Stomach (tissue), 9 donors: ENCODE results near the gene DLG5. TPM values are rescaled to one million over a fixed set of nuclear protein-coding genes. Genes with fewer than 3 reads are reported as not detected.

Source experiments
- DNase-seq, 2 donors: peaks; one replicate each; pipeline versions ENCODE4 v3.0.0 to v3.0.0-alpha.2; 2013 to 2019
- H3K27ac ChIP-seq, 5 donors: fragments of 200-600 bp in 4 of 5; sonication (generic) in 4 of 5; one replicate each; pipeline ENCODE4 v1.5.1; 2013 to 2019; ENCODE audit warnings: mild to moderate bottlenecking in 1 of 5, moderate library complexity in 1 of 5
- H3K27me3 ChIP-seq, 3 donors: fragments of 200-600 bp; sonication (generic); one replicate each; pipeline ENCODE4 v1.5.1; 2017 to 2019; ENCODE audit warnings: mixed run types in 1 of 3
- H3K36me3 ChIP-seq, 4 donors: fragments of 200-600 bp; sonication (generic); 1 replicate in 3 of 4; 2 replicates in 1 of 4; pipeline ENCODE4 v1.5.1; 2016 to 2019
- H3K4me1 ChIP-seq, 4 donors: fragments of 200-600 bp; sonication (generic); one replicate each; pipeline ENCODE4 v1.5.1; 2016 to 2019
- H3K4me3 ChIP-seq, 4 donors: fragments of 200-600 bp; sonication (generic) in 3 of 4; one replicate each; pipeline ENCODE4 v1.5.1; 2016 to 2019; ENCODE audit warnings: mild to moderate bottlenecking in 1 of 4
- H3K9me3 ChIP-seq, 4 donors: fragments of 200-600 bp; sonication (generic); one replicate each; pipeline ENCODE4 v1.5.1; 2016 to 2019
- EP300 ChIP-seq: sonication (generic); formaldehyde crosslinking; IDR thresholded peaks from one replicate; pipeline ENCODE4 v1.6.1; 2017; ENCODE audit warnings: antibody characterized with exemption
- POLR2A ChIP-seq, 4 donors: fragments of 450-650 bp; IDR thresholded peaks; one replicate each; pipeline ENCODE4 v1.6.1; 2016; ENCODE audit warnings: antibody characterized with exemption in 4 of 4, control low read depth in 2 of 4, mild to moderate bottlenecking in 1 of 4, moderate library complexity in 1 of 4
- POLR2AphosphoS5 ChIP-seq, 3 donors: sonication (generic); formaldehyde crosslinking; IDR thresholded peaks; one replicate each; pipeline ENCODE4 v1.6.1; 2016; ENCODE audit warnings: antibody characterized with exemption in 3 of 3
- WGBS, 5 donors: extraction: QIAGEN DNeasy Blood & Tissue Kit in 3 of 5; methylation state at CpG; one replicate each; pipeline versions ENCODE4 v1.1.5 to v1.1.7; 2013 to 2018; 5-methylcytosine and 5-hydroxymethylcytosine counted together
- intact Hi-C: fragments of 100-400 bp; cut with DNase I; formaldehyde crosslinking; loops from one replicate; pipeline ENCODE4 v1.15.1; 2023; ENCODE audit warnings: low total_unique reads
- polyA plus RNA-seq, 3 donors: library from polyadenylated mRNA; stranded (reverse); fragments of 200-250 nt; gene quantifications; one replicate each; pipeline ENCODE4 v1.2.3, GENCODE V29; 2013
- total RNA-seq, 5 donors: library from RNA; depleted of rRNA; stranded (reverse); fragments of >200 nt; gene quantifications; one replicate each; pipeline versions ENCODE4 v1.1.0 to v1.2.3, GENCODE V29; 2014 to 2016
- TF ChIP-seq, protein P1 (sequence below), 7 experiments: fragments of 450-650 bp in 4 of 7; fragments of 200-600 bp in 3 of 7; sonication (generic) in 3 of 7; IDR thresholded peaks; one replicate each; pipeline ENCODE4 v1.5.1; 2016 to 2019; ENCODE audit warnings: antibody characterized with exemption in 7 of 7, control low read depth in 2 of 7, mild to moderate bottlenecking in 1 of 7
- donor health status: healthy with polysubstance abuse.
- donor health status: Bipolar disorder and iron deficiency.
- donor health status: healthy.

The DLG5 gene
- total and polyA plus RNA-seq, 8 donors = 9.2 to 134 (median 32.7) TPM

DNA sequence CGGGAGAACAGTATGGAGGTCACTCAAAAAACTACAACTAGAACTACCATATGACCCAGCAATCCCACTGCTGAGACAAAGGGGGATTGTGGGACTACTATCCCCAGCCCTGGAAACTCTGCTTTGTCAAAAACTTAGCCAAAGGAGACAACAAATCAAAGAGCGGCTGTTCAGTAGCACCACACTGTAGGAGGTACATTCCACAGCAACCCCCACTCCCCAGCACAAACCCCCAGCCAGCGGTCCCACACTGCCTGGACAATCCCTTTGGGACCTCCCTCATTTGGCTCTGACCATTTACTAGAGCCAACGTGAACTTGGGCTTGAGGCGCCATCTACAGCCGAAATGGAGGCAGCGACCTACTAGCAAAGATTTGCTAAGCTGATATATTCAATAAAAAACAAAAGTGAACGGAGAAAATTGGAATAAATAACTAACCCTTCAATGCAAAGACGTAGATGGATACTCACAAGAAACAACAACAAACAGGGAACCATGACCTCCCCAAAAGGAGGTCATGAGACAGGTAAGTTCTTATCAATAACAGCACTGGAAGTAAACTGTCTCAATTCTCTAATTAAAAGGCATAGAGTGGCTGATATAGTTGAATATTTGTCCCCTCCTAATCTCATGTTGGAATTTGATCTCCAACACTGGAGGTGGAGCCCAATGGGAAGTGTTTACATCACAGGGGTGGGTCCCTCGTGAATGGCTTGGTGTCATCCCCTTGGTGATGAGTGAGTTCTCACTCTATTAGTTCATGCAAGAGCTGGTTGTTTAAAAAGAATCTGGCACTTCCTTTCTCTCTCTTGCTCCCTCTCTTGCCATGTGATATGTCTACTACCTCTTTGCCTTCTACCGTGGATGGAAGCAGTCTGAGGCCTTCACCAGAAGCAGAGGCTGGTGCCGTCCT, 170.0 kb downstream of the DLG5 start:
- no peak overlapping the region for H3K4me3 ChIP-seq
- H3K36me3 ChIP-seq = no peaks in the 10 kb centered on the region
- TF ChIP-seq, protein P1, sequence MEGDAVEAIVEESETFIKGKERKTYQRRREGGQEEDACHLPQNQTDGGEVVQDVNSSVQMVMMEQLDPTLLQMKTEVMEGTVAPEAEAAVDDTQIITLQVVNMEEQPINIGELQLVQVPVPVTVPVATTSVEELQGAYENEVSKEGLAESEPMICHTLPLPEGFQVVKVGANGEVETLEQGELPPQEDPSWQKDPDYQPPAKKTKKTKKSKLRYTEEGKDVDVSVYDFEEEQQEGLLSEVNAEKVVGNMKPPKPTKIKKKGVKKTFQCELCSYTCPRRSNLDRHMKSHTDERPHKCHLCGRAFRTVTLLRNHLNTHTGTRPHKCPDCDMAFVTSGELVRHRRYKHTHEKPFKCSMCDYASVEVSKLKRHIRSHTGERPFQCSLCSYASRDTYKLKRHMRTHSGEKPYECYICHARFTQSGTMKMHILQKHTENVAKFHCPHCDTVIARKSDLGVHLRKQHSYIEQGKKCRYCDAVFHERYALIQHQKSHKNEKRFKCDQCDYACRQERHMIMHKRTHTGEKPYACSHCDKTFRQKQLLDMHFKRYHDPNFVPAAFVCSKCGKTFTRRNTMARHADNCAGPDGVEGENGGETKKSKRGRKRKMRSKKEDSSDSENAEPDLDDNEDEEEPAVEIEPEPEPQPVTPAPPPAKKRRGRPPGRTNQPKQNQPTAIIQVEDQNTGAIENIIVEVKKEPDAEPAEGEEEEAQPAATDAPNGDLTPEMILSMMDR (IDR thresholded peaks at IDR 0.05) = peak in 2 of 7 experiments; percentile 10 to 34
- no peak for TF ChIP-seq POLR2A (IDR thresholded peaks at IDR 0.05)
- WGBS, 5 donors = 19 to 23% (median 22%) methylated on average over 12 of the region's 12 CpGs
- H3K4me1 ChIP-seq = peaks cover 0 to 6% (median 0%) of the 10 kb centered on the region in 4 donors
- H3K27ac ChIP-seq = no peak overlapping the region
- H3K27me3 ChIP-seq = no peaks in the 10 kb centered on the region
- H3K9me3 ChIP-seq = no peaks in the 10 kb centered on the region
- DNase-seq = peak in 1 of 2 donors; percentile 76
- intact Hi-C loops = no loop called here

DNA sequence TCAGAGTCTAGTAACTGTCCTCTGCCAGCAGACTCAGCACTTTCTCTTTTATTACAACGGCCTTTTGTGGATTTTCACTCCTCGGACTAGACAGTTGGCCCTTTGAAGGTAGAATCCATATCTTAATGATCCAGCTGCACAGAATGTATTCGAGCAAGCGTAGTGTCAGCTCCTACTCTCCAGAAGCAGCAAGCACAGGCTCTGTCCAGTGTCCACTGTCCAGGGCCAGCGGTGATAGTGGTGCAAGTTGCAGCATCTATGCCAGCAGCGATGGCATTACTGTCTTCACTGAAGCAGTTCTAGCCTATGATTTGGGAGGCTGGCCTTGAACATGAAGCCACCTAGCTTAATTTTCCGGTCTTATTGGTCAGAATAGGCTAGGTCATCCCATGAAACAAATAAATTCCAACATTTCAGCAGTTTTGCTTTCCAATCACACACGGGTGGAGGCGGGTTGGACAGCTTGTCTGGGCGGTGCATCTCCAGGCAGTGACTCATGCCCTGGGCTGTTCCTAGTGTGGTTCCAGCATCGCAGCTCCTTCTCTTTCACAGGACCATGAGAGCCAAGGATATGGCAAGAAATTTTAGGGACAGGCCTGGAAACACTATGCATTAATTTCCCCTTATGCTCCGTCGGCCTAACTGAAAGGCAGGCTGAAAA, 180.4 kb downstream of the DLG5 start:
- Histone ChIP-seq H3K36me3 (no peaks in the 10 kb centered on the region), H3K4me3 (no peak overlapping the region), H3K27ac (no peak overlapping the region), H3K4me1 (no peaks in the 10 kb centered on the region), H3K27me3 (no peaks in the 10 kb centered on the region), H3K9me3 (peaks cover 0 to 10% (median 5%) of the 10 kb centered on the region in 4 donors)
- TF ChIP-seq POLR2AphosphoS5 (IDR thresholded peaks at IDR 0.05) = no peak
- TF ChIP-seq, protein P1 (IDR thresholded peaks at IDR 0.05) = no peak
- no peak for TF ChIP-seq POLR2A (IDR thresholded peaks at IDR 0.05)
- TF ChIP-seq EP300 = no peak
- 78 to 92% (median 88%) methylated on average over 13 of the region's 13 CpGs for WGBS, 5 donors
- no peak for DNase-seq
- intact Hi-C loops = no loop called here

DNA sequence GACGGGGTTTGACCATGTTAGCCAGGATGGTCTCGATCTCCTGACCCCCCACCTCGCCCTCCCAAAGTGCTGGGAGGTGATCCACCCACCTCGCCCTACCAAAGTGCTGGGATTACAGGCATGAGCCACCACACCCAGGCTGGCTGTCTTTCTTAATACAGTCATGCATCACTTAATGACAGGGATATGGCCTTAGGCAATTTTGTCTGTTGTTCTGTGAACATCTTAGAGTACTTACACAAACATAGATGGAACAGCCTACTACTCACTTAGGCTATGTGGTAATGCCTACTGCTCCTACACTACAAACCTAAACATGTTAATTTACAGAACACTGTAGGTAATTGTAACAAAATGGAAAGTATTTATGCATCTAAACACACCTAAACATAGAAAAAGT, 182.3 kb downstream of the DLG5 start:
- H3K4me1 ChIP-seq = no peaks in the 10 kb centered on the region
- intact Hi-C loops = no loop called here
- 73 to 91% (median 82%) methylated on average over 3 to 4 of the region's 4 CpGs for WGBS, 5 donors
- H3K36me3 ChIP-seq = no peaks in the 10 kb centered on the region
- DNase-seq = no peak
- H3K4me3 ChIP-seq = no peak overlapping the region
- H3K27me3 ChIP-seq = no peaks in the 10 kb centered on the region
- no peak for TF ChIP-seq POLR2AphosphoS5 (IDR thresholded peaks at IDR 0.05)
- TF ChIP-seq, protein P1 (IDR thresholded peaks at IDR 0.05) = no peak
- no peak for TF ChIP-seq POLR2A (IDR thresholded peaks at IDR 0.05)
- no peak for TF ChIP-seq EP300
- H3K27ac ChIP-seq = no peak overlapping the region
- peaks cover 0 to 13% (median 9%) of the 10 kb centered on the region in 4 donors for H3K9me3 ChIP-seq

DNA sequence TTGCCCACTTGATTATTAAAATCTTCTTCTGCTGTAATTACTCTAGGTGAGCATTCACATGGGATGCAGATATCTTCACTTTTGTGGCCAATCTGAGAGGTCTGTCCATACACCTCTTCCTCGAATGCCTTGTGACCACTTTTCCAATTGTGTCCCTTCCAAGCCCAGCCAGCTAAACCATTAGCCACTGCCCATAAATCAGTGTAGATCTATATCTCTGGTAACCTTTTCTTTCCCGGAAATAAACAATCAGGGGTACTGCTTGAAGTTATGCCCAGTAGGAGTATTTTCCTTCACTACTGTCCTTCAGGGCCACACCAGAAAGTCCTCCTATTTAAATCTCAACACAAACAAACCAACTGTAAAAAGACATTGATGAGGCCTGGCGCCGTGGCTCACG, 184.4 kb downstream of the DLG5 start:
- H3K27me3 ChIP-seq = no peaks in the 10 kb centered on the region
- H3K27ac ChIP-seq = no peak overlapping the region
- intact Hi-C loops = no loop called here
- 72 to 89% (median 78%) methylated on average over 5 of the region's 5 CpGs for WGBS, 5 donors
- H3K4me3 ChIP-seq = no peak overlapping the region
- no peak for TF ChIP-seq POLR2AphosphoS5 (IDR thresholded peaks at IDR 0.05)
- TF ChIP-seq EP300 = no peak
- TF ChIP-seq, protein P1 (IDR thresholded peaks at IDR 0.05) = no peak
- no peak for TF ChIP-seq POLR2A (IDR thresholded peaks at IDR 0.05)
- peaks cover 0 to 14% (median 12%) of the 10 kb centered on the region in 4 donors for H3K9me3 ChIP-seq
- no peaks in the 10 kb centered on the region for H3K36me3 ChIP-seq
- no peak for DNase-seq
- H3K4me1 ChIP-seq = no peaks in the 10 kb centered on the region
